NK-92 (cell line): Measurements from ENCODE around the gene RGS5.
"Not testable (repeated sequence)": the region's sequence is repeated elsewhere in the genome, so short reads cannot be mapped to it uniquely, and the experiment has no call there.

ENCODE experiments used
- DNase-seq: peaks from one replicate; lab custom pipeline; 2025; ENCODE audit not compliant: unreplicated experiment; lab: John Stamatoyannopoulos, UW

The RGS5 gene, protein sequence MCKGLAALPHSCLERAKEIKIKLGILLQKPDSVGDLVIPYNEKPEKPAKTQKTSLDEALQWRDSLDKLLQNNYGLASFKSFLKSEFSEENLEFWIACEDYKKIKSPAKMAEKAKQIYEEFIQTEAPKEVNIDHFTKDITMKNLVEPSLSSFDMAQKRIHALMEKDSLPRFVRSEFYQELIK

DNA sequence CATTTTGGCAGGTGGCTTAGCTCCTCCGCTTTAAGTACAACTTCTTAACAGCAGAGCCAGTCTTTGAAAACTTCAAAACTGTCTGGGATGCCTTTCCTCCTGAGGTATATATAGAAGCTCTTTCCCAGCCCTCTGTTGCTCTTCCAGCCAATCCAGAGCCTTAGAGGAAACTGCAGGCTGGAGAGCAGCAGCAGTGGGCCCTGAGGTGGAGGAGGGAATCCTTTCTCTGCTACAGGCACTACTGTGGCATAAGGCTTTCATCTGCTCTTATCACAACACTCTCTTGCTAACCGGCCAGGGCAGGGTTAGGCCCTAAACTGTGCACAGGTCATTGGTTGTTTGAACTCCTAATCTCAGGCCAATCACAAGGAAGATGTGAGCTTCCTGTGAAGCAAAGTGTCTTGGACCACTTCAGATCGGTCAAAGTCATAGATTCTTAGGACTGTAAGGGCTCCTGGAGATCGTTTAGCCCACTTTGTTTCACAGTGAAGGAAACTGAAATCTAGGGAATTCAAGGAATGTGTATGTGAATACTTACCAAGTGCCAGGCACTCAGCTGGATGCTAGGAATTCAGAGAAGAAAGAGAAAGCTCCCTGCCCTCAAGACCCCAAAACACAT lies at the start of gene RGS5:
TSS of gene RGS5 (minus strand) at position 84 of the 619 bp plus-strand sequence. CDS start at position 3, 81 bp downstream.
- DNase-seq: no peak

DNA sequence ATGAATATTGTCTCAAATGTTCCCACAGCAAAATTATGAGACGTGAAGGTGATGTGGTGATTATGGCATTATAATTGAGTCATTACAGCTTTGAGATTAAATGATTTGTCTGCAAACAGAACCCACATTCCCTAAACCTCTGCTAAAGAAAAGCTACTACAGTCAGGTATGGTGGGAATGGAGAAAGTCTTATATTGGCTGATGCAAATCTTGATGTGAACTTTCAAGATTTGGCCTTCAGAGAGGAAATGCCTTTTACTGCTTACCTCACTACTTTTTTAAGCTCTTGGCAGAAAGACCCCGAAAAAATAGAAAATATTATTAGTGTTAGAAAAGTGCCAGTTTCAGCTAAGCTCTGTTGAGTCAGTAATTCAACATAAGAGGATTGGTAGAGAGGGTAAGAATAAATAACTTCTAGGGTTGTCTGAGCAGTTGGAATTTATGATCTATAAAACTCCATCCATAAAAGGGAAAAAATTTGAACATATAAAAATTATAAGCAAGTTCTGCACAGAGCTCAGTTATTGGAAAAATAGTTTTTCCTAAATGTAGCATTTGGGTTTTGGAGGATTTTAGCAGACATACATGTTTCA lies 47.8 kb upstream of the RGS5 start:
- no peak for DNase-seq

DNA sequence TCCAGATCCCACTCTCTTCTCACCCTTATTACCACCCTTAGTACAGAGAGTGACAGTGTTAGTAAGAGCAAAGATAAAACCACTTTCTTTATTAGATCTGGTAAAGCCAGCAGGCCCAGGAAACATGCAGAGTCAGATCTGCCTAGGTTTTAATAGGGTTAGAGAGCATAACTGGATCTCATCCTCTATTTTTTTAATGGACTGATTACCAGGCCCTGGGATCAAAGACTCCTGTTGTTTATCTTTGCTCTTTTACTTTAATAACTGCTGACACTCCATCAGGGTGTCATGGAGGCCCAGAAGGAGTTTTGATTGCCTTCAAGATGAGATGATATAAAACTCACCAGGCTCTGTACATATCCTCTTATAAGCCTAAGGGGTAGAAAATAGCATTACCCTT lies 45.3 kb upstream of the RGS5 start:
- DNase-seq: no peak

DNA sequence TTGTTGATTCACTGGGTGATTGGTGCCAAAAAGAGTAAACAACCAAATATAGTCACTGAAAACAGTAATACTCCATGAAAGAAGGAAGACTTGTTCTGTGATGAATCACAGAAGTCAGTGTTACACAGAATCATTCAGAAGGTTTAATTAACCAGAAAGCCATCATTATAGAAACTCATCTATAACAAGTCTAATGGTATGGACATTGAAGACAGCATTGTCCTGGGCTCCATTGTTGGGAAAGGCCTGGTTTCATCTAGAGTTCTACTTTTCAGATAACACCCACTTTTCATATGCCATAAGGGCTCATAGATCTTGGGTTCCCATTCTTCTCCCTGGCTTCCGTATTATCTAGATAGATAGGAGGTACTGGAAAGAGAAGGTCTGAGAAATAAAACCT lies 41.9 kb upstream of the RGS5 start:
- DNase-seq: not testable (repeated sequence)

DNA sequence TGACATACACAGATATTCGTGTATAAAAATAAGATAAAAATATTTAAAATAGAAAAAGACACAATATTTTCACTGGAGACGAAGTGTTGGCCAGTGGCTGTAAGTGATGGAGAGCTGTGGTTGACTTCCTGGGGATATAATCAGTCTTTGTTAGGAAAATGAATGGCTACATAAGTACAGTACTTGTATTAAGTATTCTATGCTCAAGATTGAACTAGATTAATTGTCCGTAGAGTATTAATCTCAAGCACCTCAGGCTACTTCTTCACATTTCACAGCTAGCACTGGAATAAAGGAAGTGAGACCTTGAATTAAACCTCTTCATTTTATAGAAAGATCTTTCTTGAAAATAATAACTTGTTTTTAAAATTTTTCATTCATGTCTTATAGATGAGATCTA lies 39.0 kb upstream of the RGS5 start:
- no peak for DNase-seq

DNA sequence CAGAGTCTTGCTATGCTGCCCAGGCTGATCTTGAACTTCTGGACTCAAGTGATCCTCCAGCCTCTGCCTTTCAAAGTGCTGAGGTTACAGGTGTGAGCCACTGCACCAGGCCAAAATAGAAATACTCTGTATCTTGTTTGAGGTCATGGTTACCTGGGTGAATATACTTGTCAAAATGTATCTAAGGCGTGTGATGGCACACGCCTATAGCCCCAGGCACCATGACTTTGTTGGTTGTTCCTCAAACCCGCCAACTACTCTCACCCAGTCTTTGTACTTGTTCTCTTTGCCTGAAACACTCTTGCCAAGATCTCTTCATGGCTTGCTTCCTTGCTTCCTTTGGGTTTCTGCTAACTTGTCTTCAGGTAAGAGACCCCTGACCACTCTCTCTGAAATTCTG lies 38.0 kb upstream of the RGS5 start:
- DNase-seq: no peak

DNA sequence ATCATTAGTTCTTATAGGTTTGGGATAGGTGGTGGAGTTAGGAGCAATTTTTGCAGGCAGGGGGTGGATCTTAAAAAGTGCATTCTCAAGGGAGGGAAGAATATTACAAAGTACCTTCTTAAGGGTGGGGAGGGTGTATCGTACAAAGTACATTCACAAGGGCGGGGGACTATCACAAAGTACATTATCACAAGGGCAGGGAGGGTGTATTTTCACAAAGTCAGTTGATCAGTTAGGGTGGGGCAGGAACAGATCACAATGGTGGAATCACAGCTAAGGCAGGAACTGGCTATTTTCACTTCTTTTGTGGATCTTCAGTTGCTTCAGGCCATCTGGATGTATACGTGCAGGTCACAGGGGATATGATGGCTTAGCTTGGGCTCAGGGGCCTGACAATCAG lies 30.9 kb upstream of the RGS5 start:
- not testable (repeated sequence) for DNase-seq

DNA sequence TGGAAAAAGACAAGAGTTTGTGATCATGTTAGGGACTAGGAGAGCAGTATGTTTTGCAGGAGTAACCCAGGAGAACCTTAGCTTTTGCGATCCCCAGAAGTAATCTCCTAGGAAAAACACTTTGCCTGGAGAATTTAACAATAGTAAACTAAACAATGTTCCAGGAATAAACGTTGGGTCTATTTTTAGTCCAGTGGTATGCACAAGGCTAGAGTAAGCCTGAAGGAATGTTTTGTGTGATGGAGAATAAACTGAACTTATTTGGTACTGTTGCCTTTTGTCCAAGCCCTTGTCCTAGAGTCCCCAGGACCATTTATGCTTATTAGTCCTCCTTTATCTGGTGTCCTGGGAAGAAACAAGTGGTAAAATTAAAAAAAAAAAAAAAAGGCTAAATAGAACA lies 28.7 kb upstream of the RGS5 start:
- DNase-seq: no peak

DNA sequence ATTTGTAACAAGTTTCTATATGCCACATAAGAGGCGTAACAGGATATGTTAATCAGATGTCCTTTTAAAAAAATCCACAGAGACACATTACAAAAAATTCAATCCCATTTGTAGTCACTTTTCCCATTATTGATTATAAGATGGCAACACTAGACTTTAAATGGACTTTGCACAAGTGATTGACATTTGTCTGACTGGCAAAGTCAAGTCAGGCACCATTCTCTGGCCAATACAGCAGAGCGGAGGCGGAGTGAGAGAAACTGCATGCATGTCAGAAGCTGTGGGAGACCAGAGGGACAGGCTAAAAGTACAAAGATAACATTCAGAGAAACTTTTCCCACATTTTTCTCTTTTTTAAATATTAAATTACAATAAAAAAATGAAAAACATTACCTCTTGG lies 28.1 kb upstream of the RGS5 start:
- no peak for DNase-seq

DNA sequence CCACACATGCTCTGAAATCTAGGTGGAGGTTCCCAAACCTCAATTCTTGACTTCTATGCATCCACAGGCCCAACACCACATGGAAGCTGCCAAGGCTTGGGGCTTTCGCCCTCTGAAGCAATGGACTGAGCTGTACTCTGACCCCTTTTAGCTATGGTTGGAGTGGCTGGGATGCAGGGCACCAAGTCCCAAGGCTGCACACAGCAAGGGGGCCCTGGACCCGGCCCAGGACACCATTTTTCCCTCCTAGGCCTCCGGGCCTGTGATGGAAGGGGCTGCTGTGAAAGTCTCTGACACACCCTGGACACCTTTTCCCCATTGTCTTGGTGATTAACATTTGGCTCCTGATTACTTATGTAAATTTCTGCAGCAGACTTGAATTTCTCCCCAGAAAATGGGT lies 25.6 kb upstream of the RGS5 start:
- DNase-seq: not testable (repeated sequence)

DNA sequence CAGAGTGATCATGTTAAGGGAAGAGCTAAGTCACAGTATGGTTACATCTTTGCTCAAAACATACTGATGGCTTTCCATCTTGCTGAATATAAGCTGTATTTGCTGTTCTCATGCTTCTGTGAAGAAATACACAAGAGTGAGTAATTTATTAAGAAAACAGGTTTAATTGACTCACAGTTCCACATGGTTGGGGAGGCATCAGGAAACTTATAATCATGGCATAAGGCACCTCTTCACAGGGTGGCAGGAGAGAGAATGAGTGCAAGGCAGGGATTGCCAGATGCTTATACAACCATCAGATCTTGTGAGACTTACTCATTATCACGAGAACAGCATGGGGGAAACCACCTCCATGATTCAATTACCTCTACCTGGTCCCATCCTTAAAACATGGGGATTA lies 24.4 kb upstream of the RGS5 start:
- DNase-seq: no peak

DNA sequence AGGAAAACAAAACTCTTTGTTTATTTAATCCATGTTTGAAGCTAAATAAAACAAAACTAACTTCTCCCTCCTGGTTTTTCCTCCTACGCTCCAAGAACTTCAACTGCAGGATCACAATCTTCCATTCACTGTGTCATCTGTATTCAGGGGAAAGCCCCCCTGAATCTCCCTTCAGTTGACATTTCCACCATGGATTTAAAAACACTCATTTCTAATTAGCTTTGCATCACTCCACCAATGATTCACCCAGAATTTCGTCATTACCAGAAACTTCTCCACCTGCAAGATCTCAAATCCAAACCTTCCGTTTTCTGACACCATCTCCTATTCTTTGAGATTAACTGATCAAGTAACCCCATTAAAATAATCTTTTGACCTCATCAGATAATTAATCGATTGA lies 10.9 kb upstream of the RGS5 start:
- no peak for DNase-seq

DNA sequence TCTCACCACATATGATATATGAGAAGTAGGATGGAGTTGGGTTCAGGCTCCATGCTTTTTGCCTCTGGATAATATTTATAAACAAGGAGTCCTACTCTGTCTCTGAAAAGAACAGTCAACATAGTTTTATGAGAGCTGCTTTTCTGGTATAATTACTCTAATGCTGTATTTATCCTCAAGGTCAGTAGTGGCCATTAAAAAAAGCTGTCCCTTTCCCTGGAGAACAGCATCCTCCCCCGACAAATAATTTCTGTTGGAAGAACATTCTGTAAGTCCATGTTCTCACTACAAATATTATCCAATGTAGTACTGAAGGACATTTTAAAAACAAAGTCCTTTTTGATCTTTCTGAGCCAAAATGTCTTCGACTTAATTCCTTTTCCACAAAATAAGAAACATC lies 9.0 kb upstream of the RGS5 start:
- no peak for DNase-seq

DNA sequence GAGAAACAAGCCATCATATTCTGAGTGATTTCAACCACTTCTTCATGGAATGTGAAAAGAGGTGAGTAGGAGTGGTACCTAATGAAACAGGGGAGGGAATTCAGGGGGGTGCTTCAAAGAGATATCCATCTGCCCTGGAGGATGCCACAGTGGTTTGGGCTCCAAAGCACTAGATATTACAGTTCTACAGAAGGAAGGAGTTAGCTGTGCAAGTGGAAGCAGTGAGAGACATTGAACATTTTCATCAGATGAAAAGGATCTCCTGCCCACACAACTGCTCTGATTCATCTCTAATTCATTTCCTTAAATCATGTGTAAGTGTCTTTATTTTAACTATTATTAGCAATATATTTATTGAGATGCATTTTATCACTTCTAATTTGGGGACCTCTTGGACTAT lies 2.8 kb upstream of the RGS5 start:
- no peak for DNase-seq

DNA sequence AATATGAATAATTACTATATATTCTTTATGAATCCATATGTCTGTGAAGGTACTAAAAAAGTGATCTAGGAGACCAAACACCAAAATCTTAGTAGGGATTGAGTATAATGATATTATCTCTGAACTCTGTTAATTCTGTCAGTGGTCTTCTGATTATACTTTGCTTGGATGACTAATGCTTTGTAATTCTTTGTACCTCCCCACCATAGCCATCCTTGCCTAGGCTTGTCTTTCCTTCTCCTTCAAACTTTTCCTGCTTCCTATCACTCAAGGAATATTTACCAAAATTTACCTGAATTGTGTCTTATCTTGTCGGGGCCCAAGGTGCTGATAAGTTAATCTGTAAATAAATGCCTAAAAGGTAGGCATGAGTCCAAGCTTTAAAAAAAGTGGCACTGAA lies 845 bp upstream of the RGS5 start:
- no peak for DNase-seq

DNA sequence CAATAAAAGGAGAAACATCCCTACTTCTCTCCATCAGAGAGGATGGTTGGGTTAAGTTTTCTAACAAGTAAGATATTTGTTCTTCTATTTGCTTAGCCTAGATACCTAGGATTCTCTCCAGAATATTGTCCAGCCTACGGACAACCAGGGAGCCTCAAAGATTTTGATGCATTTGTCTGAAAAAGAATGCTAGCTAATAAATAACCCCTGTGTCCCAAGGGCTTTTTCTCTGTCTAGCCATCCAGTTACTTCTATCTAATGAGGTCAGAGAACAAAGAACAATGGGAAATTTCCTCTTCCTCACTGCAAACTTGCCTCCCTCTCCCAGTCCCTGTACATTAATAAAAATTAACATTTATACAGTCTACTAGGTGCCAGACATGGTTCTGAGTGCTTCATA lies 810 bp downstream of the RGS5 start:
- no peak for DNase-seq

DNA sequence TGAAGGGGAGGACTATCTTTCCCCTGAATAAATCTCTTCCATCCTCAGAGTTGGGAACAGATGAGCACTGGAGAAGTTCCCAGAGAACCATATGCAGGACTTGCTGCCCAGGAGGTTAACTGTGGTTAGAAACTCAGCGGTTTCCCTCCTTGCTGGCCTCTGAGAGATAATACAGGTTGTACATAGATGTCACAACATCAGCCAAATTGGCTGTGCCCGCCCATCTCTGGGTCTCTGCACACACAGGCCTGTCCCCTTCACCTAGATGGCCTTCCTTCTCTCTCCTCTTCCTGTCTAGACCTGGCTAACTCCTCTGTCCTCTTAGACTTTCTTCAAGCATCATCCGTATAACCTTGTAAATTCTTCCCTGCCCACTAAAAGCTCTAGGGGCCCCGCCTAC lies 5.7 kb downstream of the RGS5 start:
- DNase-seq: no peak

DNA sequence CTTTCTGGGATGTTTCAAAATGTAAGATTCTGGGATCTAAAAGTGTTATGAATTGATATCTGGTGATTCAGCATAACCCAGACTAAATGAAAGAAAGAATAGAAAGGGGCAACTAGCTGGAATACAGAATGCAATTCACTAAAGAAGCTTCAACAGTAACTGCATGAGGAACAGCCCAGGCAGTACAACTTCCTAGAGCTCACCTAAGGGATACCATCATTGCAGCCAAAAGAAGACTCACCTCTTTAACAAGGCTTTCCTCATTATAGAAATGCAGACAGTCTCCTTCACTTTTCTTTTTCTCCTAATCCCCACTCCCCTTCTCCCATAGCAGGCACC lies 6.3 kb downstream of the RGS5 start:
- DNase-seq: no peak

DNA sequence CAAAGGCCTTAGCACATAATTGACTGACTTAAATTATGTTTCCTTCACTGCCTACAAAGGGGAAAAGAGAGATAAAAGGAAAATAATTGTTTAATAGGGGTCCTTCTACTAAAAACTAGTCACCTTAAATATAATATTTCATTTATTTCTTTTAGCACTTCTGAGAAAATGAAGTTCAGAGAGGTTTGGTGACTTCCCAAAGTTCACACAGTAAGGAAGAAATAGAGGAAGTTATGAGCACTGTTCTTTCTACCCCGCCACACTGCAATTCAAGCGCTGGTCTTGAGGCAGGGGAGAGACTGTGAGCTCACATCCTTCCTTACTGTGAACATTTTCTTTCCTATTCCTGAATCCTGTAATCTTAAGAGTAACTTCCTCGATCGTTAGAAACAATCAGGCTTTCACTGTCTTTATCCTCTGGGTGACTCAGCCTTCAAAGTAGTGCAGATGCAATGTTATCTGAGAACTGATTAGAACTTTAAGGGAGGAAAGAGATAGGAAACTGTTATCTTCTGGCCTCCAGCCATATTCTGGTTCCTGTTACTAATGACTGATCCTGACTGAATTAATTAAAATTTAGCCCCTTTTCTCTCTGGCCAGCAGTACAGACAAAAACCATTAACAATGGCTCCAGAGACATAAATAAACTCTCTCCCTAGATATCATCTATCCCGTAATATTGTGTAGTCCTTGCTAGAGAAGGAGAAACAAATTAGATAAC lies 6.8 kb downstream of the RGS5 start:
- DNase-seq: no peak

DNA sequence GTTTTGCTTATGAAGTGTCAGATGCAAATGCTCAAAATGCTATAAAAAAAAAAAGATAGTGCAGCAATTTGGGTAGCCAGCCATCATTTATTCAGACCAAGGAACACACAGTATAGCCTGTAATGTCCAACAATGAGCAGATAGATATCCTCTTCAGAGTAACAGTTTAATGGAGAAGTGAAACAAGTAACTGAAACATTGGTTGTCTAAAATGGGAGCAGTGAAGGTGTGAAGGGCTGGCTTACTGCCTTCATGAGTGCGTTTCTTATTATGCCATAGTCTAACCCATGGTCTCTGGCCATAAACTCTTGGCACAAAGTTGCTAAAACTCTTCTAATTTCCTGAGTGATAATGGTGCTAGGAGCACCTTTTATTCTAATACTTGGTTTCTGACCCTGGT lies 11.4 kb downstream of the RGS5 start:
- no peak for DNase-seq

DNA sequence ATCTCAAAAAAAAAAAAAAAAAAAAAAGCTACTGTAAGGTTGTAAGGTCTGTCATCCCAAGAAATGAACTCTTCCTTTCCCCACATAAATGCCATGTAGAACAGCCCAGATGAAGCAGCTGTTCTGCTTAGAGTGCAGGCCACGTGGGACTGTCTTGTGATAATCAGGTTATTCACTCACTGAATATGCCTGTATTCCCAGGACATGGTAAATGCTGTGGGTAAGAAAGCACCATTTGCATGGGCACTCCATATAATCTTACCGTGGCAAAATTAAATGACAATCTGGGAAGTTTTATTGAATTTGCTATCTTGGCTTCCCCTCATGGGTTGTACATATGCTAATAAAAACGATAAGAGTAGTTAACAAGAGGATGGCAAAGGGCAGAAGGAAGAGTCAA lies 13.8 kb downstream of the RGS5 start:
- DNase-seq: no peak

DNA sequence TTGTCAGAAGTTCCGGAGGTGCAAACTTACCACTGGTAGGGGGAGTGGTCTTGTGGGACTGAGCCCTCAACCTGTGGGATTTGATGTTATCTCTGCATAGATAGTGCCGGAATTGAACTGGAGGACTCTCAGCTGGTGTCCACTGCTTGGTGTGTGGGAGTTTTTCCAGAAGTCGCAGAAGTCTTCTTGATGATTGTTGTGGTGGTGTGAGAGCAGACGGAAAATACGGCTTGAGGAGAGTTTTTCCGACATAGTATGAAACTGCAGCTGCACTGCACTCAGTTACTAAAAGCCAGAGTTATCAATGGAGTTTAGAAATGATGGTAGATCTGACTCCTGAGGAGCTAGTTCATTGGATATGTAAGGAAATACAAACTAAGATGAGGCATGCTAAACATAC lies 14.9 kb downstream of the RGS5 start:
- DNase-seq: no peak
